NOMO-1 (cell line): Measurements from ENCODE around the gene AMD1.

Experiments
- DNase-seq, 2 experiments: peaks; one replicate each; lab custom pipeline; 2025; ENCODE audit not compliant: unreplicated experiment in 2 of 2; lab: John Stamatoyannopoulos, UW

Gene AMD1

GRCh38 chr6:110934381-110934898, 59.9 kb downstream of the AMD1 start:
- peak in 1 of 2 experiments; percentile 11 for DNase-seq

GRCh38 chr6:110935171-110935570, 60.6 kb downstream of the AMD1 start:
- DNase-seq, result no peak

- no peak for DNase-seq
These were observed 63.6 kb downstream of the AMD1 start for GRCh38 chr6:110938171-110938570.

- no peak for DNase-seq
These were observed 65.0 kb downstream of the AMD1 start for GRCh38 chr6:110939429-110940200.

GRCh38 chr6:110944681-110945151, 70.1 kb downstream of the AMD1 start:
- peak; percentile 73 to 96 for DNase-seq
